ENCODE results near the gene COL1A2. TPM values are rescaled to one million over a fixed set of nuclear protein-coding genes. Genes with fewer than 3 reads are reported as not detected.

COL1A2 gene
- total RNA-seq, 1 donor from 2014 or later: 1,439 TPM

DNA sequence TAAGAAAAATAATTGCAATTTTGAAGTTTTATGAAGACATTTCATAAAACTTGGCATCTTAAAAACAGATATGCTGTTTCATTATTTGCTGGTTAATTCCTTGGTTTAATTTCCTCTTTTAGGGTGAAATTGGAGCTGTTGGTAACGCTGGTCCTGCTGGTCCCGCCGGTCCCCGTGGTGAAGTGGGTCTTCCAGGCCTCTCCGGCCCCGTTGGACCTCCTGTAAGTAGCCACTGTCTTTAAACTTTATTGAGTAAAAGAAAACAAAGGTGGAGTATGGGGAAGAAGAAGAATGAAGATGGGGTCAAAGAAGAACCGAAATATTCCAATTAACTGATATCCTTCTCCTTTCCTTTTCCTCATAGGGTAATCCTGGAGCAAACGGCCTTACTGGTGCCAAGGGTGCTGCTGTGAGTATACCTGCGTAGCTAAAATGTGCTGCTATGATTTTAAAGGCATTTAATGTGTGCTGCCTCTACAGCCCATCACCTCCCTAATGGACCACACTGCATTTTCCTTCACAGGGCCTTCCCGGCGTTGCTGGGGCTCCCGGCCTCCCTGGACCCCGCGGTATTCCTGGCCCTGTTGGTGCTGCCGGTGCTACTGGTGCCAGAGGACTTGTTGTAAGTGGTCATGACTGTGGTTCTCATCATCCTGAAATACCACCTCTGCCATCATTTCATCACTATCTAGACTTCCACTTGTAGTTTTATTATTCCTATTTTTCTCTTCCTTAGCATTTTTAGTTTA lies 14.7 kb downstream of the COL1A2 start:
- no peak for DNase-seq (ENCODE audit: low read depth)

DNA sequence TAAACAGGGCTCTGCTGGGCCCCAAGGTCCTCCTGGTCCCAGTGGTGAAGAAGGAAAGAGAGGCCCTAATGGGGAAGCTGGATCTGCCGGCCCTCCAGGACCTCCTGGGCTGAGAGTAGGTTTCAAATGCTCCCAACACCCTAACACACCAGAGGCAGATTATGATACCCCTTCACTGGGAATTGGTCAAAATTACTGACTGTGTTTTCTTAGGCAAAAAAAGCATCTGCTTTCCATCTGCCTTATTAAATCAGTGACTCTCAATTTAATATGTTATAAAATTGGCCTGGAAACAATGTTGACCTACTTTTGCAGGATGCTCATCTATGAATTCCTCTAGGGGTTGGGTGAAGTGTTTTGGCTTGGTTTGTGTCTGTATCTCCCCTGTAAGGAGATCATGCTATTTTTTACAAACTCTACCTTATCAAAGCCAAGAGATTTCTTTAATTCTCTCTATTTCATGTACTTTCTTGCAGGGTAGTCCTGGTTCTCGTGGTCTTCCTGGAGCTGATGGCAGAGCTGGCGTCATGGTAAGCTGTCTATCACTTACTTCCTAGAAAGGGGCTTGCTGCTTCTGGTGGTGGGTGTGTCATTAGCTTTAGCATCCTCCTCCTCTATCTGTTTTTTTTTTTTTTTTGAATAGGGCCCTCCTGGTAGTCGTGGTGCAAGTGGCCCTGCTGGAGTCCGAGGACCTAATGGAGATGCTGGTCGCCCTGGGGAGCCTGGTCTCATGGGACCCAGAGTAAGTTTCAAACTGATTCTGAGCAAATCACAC lies 15.9 kb downstream of the COL1A2 start:
- no peak for DNase-seq (ENCODE audit: low read depth)

DNA sequence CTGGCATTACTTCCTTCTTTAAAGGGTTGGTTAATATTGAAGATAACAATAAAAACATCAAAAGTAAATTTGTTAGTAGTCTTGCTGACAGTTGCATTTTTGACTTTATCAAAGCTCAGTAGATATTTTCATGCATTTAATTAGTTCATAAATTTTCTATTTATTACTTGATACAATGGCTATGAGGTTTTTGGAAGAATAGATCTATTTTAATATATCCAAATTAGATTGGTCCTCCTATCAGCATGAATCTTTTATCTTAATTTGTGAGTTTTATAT lies 16.4 kb downstream of the COL1A2 start:
- no peak for DNase-seq (ENCODE audit: low read depth)

DNA sequence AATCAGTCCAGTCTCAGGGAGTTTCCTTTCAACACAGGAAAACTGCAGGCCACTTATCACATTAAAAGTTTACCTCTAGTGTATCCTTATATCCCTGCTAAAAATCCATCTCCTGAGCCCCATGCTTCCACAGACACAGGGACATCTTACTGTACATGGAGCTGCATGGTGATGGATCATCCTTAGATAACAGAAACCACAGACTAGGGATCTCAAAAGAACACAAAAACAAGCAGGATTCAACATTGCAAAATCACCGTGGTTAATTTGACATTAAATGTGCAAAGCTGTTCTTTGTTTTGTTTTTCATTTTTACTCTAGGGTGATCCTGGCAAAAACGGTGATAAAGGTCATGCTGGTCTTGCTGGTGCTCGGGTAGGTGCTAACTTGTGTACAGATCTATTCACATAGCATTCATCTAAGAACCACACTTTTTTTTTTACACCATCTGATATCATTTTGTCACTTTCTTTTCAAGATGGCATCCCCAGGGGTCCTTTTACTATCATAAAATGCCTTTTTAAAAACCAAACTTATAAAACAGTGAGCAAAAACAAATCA lies 18.1 kb downstream of the COL1A2 start:
- DNase-seq (ENCODE audit: low read depth): no peak

DNA sequence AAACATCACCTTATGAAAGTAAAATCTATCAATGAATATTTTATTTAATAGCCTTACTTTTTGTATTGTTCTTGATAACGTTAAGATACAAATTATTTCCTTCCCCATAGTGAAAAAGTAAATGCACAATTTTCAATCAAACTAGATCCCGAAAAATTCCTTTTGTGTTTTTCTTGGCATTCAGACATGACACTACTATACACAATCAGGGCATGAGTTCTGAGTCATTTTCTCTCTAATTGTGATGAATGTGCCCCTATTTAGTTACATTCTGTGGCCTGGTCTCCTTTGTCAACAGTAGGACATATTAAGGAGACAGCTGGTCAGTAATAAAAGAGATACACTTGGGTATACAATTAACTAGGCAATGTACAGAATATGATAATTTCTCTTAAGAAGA lies 19.8 kb downstream of the COL1A2 start:
- DNase-seq (ENCODE audit: low read depth): peak; percentile 55

DNA sequence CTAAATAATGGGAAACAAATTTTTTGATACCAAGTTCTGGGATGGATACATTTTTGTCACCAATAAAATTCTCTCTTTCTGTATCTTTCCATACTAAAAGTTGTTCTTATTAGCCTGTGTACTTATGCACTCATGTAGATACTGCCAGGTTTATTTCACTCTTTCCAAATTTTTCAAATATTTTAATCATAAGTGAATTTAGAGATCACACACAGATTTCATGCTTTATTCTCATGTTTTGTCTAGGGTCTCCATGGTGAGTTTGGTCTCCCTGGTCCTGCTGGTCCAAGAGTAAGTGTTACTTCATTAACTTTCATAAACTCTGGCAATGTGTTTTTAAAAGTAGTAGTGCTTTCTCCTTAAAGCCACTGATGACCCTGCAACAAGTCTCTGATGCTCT lies 20.3 kb downstream of the COL1A2 start:
- no peak for DNase-seq (ENCODE audit: low read depth)

DNA sequence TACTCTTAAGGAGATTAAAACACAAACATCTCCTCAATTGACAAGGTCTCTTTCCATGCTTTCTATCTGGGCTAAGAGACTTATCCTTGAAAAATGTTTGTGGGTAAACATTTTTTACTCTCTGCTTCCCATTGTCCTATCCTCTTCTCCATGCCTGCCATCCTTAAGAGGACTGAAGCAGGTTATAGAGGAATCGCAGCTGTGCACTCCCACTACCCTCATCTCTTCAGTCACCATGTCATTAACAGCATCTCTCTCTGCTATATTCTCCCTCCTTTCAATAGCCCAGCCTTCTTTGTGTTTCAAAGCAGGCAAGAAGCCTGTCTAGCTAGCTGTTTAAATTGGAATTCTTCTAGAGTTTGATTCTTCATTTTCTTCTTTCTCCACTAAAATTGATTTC lies 22.6 kb downstream of the COL1A2 start:
- no peak for DNase-seq (ENCODE audit: low read depth)

DNA sequence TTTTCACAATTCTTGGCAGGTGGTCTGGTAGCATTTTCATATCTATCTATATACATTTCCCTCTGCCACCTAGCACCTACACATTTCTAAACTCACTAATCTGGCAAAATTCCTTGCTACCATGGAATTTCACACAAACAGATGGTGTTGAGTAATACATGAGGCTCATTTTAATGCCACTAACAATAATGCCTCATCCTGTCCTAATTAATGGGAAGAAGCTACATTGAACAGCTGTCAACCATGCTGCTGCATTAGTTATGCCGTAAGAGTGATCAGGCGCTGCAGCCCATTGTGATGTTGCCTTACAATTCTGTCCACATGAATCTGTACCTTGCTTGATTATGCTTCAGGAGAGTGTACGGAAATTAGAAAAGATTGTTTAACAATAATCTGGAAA lies 23.2 kb downstream of the COL1A2 start:
- DNase-seq (ENCODE audit: low read depth): no peak

DNA sequence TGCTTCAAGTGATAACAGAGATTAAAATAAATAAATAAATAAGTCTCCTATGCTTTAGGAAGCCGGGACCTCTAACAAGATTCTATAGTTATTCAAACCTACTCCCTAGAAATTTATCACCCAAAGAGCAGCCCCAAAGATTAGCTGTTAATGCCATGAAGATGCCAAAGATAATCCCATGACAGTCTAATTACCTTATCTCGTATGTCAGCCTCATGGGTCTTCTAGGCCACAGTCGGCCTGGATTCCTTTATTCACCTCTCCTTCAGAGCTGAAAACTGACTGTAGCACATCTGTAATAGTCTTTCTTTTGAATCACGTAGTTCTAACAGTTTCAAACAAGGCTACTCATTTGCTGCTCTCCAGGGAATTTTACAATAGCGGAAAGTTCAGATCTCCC lies 24.2 kb downstream of the COL1A2 start:
- DNase-seq (ENCODE audit: low read depth): no peak

DNA sequence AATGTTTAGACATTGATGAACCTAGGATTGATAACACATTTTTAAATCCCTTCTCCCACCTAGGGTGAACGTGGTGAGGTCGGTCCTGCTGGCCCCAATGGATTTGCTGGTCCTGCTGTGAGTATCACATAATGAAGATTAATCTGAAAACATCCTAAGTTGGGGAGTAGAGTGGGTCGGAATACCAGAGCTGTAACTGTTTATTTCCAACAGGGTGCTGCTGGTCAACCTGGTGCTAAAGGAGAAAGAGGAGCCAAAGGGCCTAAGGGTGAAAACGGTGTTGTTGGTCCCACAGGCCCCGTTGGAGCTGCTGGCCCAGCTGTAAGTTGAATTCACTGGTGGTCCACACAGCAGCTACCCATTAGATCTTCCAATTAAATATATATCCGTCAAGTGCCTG lies 25.6 kb downstream of the COL1A2 start:
- no peak for DNase-seq (ENCODE audit: low read depth)

DNA sequence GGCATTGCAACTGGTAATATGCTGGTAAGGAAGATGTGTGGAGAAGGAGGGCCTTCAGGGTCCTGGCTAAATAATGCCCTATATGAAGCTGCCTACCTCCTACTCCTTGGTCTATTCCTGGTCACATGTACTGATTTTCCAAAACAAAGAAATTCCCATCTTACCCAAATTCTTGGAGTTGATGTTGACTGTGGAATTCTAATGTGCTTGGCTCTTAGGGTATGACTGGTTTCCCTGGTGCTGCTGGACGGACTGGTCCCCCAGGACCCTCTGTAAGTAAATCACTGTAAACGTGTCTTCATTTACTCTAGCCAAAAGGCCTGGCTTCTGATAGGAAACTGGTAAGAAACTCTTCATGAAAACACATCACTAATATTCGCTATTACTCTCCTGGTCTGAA lies 27.0 kb downstream of the COL1A2 start:
- no peak for DNase-seq (ENCODE audit: low read depth)

DNA sequence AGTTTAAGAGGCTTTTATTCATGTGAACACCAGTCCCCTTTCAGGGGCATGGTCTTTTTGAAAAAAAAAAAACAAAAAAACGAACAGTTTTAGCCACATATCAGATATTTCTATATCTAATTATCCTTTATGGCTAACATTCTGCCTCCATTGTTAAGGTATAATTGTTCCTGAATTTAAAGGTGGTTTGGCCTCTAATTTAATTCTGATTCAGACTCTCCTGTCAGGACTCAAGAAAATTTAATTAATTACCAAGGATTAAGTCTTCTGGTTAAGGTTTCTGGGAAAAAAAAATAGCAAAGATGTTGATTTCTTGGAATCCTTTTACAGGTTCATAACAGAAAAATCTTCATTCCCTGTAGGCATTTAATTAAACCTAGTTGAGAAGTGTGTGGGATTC lies 27.4 kb downstream of the COL1A2 start:
- peak; percentile 1 for DNase-seq (ENCODE audit: low read depth)

DNA sequence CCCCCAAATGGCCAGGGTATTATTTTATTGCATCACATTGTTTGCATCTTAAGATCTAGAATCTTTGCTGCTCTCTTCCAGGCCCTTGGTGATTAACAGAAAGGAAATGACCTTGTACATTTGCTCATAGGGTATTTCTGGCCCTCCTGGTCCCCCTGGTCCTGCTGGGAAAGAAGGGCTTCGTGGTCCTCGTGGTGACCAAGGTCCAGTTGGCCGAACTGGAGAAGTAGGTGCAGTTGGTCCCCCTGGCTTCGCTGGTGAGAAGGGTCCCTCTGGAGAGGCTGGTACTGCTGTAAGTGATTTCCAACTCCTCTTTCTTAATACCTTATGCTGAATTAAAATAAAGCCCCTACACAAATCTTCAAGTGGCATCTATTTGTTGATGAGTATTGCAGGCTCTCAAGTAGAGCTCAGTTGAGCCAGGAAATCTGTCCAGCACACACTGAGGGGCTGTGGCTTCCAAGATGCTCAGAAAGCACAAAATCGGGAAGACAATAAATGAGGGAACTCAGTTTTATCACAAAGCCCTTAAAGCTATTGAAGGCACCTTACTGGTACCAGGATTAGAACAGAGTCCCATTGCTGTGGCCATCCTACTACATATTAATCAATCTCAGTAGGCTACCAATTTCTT lies 28.2 kb downstream of the COL1A2 start:
- peak; percentile 46 for DNase-seq (ENCODE audit: low read depth)

DNA sequence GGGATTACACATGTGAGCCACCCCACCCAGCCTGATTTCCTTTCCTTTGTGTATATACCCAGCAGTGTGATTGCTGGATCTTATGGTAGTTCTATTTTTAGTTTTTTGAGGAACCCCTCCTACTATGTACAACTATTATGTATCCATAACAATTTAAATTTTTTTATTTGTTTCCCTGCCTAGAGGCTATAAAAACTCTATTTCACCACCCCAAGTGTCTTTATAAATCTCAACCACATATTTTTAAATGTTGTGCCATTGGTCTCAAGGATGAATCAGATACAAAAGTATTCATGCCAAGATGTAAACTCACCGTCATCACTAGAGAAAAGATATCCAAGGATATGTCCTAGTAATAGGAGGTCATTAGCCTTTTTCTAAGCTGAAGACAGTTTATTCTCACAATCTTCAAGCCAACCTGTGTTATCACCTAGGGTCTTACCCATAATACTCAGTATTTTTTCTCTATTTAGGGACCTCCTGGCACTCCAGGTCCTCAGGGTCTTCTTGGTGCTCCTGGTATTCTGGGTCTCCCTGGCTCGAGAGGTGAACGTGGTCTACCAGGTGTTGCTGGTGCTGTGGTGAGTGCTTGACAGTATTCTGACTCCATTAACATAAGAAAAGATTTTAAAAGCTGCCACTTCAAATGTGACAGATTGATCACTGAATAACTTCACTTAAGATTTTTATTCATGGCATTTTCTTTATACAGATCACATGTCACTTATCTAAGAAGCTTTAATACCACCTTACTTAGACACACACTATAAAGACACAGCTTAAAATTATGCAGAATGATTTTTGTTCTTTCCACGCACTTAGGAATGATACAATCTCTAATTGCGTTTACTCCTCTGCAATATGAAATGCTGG lies 29.4 kb downstream of the COL1A2 start:
- DNase-seq (ENCODE audit: low read depth): peak; percentile 39

DNA sequence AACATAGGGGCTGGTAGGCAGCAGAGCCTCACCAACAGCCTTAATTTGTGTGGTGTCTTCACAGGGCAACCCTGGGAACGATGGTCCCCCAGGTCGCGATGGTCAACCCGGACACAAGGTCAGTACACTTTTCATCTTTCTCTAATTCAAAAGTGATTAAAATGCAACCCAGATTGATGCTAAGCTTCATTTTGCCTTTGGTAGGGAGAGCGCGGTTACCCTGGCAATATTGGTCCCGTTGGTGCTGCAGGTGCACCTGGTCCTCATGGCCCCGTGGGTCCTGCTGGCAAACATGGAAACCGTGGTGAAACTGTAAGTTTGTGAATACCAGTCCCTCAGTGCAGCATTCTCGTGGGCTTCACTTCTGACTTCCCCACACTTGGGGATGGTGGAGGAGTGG lies 30.9 kb downstream of the COL1A2 start:
- DNase-seq (ENCODE audit: low read depth): peak; percentile 5

DNA sequence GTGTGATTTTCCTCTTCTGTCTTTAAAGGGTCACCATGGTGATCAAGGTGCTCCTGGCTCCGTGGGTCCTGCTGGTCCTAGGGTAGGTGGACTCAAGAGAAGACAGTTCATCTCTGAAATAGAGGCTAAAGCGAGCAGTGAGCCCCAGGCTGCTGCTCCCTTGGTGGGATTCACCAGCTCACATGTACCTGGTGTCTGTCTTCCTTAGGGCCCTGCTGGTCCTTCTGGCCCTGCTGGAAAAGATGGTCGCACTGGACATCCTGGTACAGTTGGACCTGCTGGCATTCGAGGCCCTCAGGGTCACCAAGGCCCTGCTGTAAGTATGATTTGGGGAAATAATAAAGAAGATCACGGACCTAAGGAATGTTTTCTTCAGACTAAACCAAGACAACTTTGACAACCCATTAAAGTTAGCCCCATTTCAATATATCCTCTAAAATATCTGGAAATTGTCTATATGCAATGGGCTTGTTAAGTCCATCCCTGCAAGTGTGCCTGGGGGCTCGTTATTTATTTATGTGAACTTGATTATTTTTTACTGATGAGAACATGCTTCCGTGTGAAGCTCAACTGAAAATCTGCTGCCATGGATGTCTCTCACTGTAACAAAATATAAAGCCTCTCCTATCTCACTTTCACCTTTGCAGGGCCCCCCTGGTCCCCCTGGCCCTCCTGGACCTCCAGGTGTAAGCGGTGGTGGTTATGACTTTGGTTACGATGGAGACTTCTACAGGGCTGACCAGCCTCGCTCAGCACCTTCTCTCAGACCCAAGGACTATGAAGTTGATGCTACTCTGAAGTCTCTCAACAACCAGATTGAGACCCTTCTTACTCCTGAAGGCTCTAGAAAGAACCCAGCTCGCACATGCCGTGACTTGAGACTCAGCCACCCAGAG lies 32.5 kb downstream of the COL1A2 start:
- peak; percentile 13 for DNase-seq (ENCODE audit: low read depth)

DNA sequence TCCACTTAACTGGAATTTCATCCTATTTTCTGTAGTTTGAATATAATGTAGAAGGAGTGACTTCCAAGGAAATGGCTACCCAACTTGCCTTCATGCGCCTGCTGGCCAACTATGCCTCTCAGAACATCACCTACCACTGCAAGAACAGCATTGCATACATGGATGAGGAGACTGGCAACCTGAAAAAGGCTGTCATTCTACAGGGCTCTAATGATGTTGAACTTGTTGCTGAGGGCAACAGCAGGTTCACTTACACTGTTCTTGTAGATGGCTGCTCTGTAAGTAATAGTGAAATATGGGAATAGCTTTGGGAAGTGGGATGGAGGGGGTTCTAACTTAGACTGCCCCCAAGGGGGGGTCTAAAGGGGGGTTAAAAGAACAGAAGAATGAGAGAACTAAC lies 34.5 kb downstream of the COL1A2 start:
- peak; percentile 4 for DNase-seq (ENCODE audit: low read depth)

DNA sequence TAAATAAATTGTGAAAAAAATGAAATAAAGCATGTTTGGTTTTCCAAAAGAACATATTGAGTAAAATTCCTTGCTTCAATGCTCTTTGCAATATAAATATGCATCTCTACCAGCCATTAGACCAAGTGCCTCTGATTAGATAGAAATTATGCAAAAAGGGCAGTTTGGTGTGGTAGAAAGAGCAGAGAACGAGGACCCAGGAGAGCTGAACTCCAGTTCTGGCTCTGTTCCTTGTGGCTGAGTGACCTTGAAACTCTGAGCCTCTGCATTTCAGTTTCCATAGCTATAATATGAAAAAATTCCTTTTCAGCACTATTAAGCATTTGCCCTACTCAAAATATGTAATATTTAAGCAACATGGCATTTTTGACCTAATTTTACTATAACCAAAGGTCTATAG lies 36.5 kb downstream of the COL1A2 start:
- peak; percentile 22 for DNase-seq (ENCODE audit: low read depth)

DNA sequence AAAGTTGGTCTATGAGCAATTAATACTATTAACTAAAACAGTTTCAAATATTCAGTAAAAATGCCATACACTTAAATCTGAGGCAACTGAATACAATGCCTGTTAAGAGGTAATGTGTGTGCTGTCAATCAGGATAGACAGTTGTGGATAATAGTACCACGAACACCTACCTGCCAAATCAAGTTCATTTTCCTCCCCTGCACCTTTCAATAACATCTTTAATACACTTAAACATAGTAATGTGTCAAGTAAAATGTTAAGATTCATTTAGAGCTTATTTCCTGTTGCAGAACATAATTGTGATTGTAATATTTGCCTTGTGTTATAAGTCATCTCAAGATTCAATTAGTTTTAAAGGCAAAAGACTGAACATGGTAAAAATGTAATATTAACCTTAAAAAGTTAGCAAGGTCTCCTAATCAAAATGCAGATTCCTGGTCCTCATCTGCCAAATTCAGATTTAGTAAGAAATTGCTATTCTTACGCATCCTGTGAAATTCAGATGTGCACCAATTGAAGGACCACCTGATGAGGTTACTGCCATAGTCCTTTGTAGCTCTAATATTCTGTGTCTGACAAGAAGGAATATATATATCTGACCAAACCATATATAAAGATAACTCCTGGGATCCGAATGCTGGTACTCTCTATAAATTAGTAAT lies 37.1 kb downstream of the COL1A2 start:
- peak; percentile 41 for DNase-seq (ENCODE audit: low read depth)

DNA sequence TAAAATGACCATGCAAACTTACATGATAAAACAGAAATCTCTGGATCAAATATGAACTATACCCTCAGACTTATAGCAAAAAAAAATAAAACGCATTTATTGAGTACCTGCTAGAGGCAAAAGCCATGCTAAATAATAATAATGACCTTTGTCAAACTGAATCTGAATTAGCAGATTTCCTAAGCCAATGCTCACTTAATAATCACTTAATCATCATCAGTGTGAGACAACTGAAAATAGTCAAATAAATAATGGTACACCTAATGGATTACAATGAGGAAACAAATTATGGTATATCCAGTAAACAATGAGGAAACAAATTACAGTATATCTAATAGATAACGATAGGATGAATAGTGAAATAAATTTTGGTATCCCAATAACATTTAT lies 37.6 kb downstream of the COL1A2 start:
- DNase-seq (ENCODE audit: low read depth): no peak
